ENCODE measurements around the gene TMED9. TPM values are rescaled to one million over a fixed set of nuclear protein-coding genes. Genes with fewer than 3 reads are reported as not detected.
A peak's percentile ranks its signal among the peaks of the same experiment; 100 is the strongest.

Gene TMED9
- total and polyA plus RNA-seq, 2 of the 4 experiments (the other 2 are of a cell fraction), result 123 to 357 TPM

GRCh38 chr5:177553671-177554429 lies 38.2 kb upstream of the TMED9 start:
- peaks cover 19% of the 10 kb centered on the region for H3K9me1 ChIP-seq (ENCODE audit: insufficient read depth, low read length)
- peak overlapping the region; percentile 80 for H3K27ac ChIP-seq (ENCODE audit: insufficient read depth, low read length)
- H2BK5ac ChIP-seq (ENCODE audit: low read depth, low read length, poor library complexity, severe bottlenecking), result peak overlapping the region; percentile 66
- WGBS, 2 experiments (ENCODE audit: extremely low coverage in 2 of 2, insufficient read length in 1 of 2), result 1% methylated on average over 22 of the region's 72 CpGs; no CpG with 5 or more reads in 1 of the 2 experiments
- H3K14ac ChIP-seq (replicated peaks; ENCODE audit: low read depth, low read length), result peak overlapping the region; percentile 38
- H3K27me3 ChIP-seq (ENCODE audit: control insufficient read depth, insufficient read depth, low read length), result no peaks in the 10 kb centered on the region
- H3K36me3 ChIP-seq (ENCODE audit: control insufficient read depth, insufficient read depth, low read length), result peaks cover 5% of the 10 kb centered on the region; the same call in 1 of the 2 replicates
- H3K4me1 ChIP-seq (ENCODE audit: control insufficient read depth, insufficient read depth, low read length), result peaks cover 14% of the 10 kb centered on the region
- H4K91ac ChIP-seq (ENCODE audit: insufficient read depth, low read depth, low read length), result peak overlapping the region; percentile 14; the same call in 1 of the 2 replicates
- TF ChIP-seq RAD21 (IDR thresholded peaks at IDR 0.05; ENCODE audit: low read length) (no peak), BHLHE40 (IDR thresholded peaks at IDR 0.05; ENCODE audit: low read depth, low read length) (no peak), MXI1 (IDR thresholded peaks at IDR 0.05; ENCODE audit: borderline replicate concordance, low read depth, low read length) (no peak), CHD1 (IDR thresholded peaks at IDR 0.05; ENCODE audit: low read depth, low read length) (no peak), CEBPB (IDR thresholded peaks at IDR 0.05; ENCODE audit: low read depth, low read length) (no peak), FOS (IDR thresholded peaks at IDR 0.05; ENCODE audit: low read depth, low read length) (no peak), RFX5 (IDR thresholded peaks at IDR 0.05; ENCODE audit: low read depth, low read length) (no peak), MAFK (IDR thresholded peaks at IDR 0.05; ENCODE audit: low read depth, low read length) (no peak), CTCF (conservative IDR thresholded peaks at IDR 0.05; ENCODE audit: low read depth, low read length) (no peak), NFE2L2 (IDR thresholded peaks at IDR 0.05; ENCODE audit: low read depth, low read length) (no peak), USF2 (IDR thresholded peaks at IDR 0.05; ENCODE audit: low read depth, low read length) (no peak), MAZ (IDR thresholded peaks at IDR 0.05; ENCODE audit: borderline replicate concordance, low read depth, low read length) (no peak; the same call in 1 of the 2 replicates), POLR2A (IDR thresholded peaks at IDR 0.05; ENCODE audit: low read depth, low read length) (no peak), SMC3 (IDR thresholded peaks at IDR 0.05; ENCODE audit: low read depth, low read length) (no peak)
- H2BK120ac ChIP-seq (ENCODE audit: low read depth, low read length), result no peak overlapping the region
- dilution Hi-C loops (cut with HindIII; ENCODE audit: low sequenced_read_pairs, unreplicated experiment), result no loop called here
- peaks cover 3 to 49% of the 10 kb centered on the region in 2 experiments; a peak in 2 of 4 replicates for H3K79me1 ChIP-seq (ENCODE audit: low read depth in 1 of 2, low read length in 2 of 2)
- ATAC-seq (ENCODE audit: low read depth) (peak; percentile 61), DNase-seq (no peak)
- no peak overlapping the region for H2BK20ac ChIP-seq (ENCODE audit: low read depth, low read length)
- peak overlapping the region; percentile 94 for H2AK9ac ChIP-seq (replicated peaks; ENCODE audit: low read depth, low read length, poor library complexity)
- peak overlapping the region; percentile 71 for H3K56ac ChIP-seq (ENCODE audit: extremely low read depth, insufficient read depth, low read length)
- intact Hi-C loops (cut with micrococcal nuclease), result loop anchor here (2.0 kb wide), 1 partner anchor 39 kb away; the partner anchor contains the start of gene TMED9
- in situ Hi-C loops (cut with MboI; ENCODE audit: low sequenced_read_pairs), result no loop called here
- H2AFZ ChIP-seq (replicated peaks; ENCODE audit: low read length, poor library complexity), result peak overlapping the region; percentile 96
- H3K4ac ChIP-seq (ENCODE audit: low read depth, low read length), result peak overlapping the region; percentile 75
- 0 out of 2 replicates have a peak overlapping the region, but pooled peaks have one; percentile 4 for H4K5ac ChIP-seq (ENCODE audit: low read depth, low read length)
- peak overlapping the region; percentile 98 for H3K4me2 ChIP-seq (ENCODE audit: low read depth, low read length)
- peak overlapping the region; percentile 50 for H2AK5ac ChIP-seq (ENCODE audit: low read depth, low read length)
- H3K18ac ChIP-seq (ENCODE audit: low read depth, low read length), result no peak overlapping the region; the same call in 1 of the 2 replicates
- peak overlapping the region; percentile 88 for H3K9ac ChIP-seq (ENCODE audit: low read depth, low read length)
- CTCF ChIA-PET, result no interaction called here
- POLR2A ChIA-PET (ENCODE audit: unreplicated experiment), result no interaction called here
- no peak overlapping the region for H2BK15ac ChIP-seq (ENCODE audit: low read depth, low read length)
- no TSS peak for BruUV-seq (replicated peaks)
- H4K8ac ChIP-seq (ENCODE audit: low read depth in 2 of 2, low read length in 2 of 2), result peak overlapping the region; percentile 47 to 57; a peak in 3 of 4 replicates
- H3K9me3 ChIP-seq (ENCODE audit: control insufficient read depth, insufficient read depth, low read length), result no peaks in the 10 kb centered on the region
- H3K23ac ChIP-seq (ENCODE audit: low read depth, low read length), result peak overlapping the region; percentile 88
- H4K20me1 ChIP-seq (ENCODE audit: insufficient read depth, low read length), result peaks cover 37% of the 10 kb centered on the region
- peak overlapping the region; percentile 92 for H3K4me3 ChIP-seq (ENCODE audit: insufficient read depth, low read depth, low read length)
